ENCODE data around the gene ENPP6.

ENPP6 gene

DNA sequence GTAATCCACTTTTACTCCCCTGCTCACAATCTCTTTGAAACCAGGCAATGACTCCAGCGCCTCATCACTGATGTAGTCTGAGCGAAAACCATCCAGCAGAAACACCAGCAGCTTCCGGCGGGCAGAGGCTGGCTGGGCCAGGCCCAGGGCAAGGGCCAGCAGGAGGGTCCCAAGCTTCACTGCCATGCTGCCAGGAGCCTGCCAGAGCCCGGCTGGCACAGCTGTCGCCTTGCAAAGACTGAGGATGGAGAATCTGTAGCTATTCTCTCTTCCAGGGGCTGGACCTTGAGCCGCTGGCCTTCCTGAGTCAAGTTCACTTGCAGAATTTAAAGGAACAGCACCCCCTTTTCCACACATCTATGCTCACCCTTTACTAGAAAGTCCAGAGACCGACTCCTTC is at the start of gene ENPP6:
Gene ENPP6, minus strand, starts transcription at position 240 of the 400 bp plus-strand sequence. Its CDS starts 54 bp downstream, at position 186.
- intact Hi-C loops (cut with DNase I), result no loop called here
- peak in 4 of 42 donors; percentile 19 to 45 (median 35) for DNase-seq

DNA sequence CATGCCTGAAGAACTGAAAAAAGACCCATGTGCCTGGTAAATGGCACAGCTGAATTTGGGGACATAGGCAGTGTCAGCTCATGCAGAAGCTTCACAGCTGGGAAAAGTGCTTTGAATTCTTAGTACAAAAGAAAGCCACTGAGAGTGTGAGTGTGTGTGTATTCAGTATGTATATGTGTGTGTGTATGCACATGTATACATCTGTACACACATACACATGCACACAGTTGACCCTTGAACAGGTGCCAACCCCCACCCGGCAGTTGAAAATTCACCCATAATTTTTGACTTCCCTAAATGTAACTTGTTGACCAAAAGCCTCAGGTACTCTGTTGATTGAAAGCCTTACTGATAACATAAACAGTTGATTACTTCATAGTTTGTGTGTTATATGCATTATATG is 49.5 kb upstream of the ENPP6 start:
- intact Hi-C loops (cut with DNase I), result loop anchor here (5.0 to 10.0 kb wide), 3 partner anchors 128 to 468 kb away; partner anchors contain the start of genes CENPU and IRF2
- peak in 1 of 42 donors; percentile 41 for DNase-seq

DNA sequence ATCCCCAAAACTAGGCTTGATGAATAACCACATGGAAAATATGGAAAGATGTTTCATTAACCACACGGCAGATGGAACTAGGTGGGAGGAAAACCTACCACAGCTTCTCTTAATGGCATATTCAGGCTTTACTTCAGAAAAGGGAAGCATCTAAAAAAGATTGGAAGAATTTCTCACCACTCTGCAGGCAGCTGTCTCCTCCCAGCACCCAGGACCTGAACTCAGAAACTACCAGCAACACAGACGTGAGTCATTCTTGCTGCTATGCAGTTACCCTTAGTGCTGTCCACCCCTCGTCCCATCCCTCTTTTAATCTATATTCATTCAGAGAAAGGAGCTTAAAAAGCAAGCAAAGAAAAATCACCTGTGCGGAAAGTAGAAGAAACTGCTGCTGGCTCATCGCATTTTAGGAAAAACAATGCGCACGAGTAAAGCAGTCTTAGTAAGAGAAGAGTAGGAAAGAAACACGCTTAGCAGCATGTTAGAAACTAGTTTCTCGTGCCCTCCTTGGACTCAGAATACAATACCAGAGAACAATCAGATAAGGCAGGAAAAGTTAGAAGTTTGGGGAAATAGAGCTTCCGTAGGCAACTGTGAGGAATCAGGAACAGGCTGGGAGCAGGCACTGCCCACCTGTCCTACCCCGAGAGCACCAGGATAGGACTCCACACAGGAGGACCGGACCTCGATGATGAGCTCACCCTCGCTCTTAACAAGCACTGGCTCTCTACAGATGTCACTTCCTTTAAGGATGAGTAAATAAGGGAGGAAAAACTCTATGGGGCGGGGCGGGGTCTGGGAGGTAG is 48.1 kb upstream of the ENPP6 start:
- intact Hi-C loops (cut with DNase I), result loop anchor here (2.0 to 10.0 kb wide), 4 partner anchors 129 to 469 kb away; partner anchors contain the start of genes CENPU and IRF2
- DNase-seq, result peak in 4 of 42 donors; percentile 30 to 53 (median 42)

DNA sequence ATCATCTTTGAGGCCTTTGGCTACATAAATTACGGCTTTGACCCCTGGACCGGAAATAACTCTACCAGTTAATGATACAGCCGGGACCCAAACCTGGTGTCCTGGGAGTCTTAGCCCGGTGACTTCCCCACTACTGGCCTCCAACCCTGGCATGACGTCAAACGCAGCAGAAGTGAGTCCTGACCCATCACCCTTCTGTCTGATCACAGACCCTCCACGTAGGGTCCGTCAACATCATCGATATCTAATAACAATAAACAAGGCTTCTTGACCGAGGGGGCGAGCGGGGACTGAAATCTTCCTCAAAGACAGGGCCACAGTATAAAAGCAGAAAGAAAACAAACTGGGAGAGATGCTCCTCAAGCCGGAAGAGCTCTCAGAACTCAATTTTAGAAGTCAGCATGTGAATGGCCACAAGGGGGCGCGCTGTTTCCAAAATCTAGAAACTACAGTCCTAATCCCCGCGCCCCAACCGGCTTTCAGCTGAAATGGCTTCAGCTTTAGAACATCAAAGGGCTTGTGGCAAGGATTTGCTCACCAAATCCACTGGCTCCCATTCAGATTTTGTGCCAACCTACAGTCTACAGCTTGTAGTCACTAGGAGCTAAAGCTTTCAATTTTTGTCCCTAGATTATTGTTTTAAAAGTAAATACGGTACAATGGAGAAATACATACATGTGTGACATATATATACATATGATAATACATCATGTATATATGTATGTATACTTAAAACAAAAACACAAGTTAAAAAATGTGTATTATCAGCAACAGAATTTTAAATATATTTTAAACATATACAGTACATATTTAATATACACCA is 46.4 kb upstream of the ENPP6 start:
- intact Hi-C loops (cut with DNase I), result loop anchor here (2.0 to 10.0 kb wide), 3 partner anchors 131 to 471 kb away; partner anchors contain the start of gene CENPU
- DNase-seq, result peak; percentile 89 to 99 (median 96)

DNA sequence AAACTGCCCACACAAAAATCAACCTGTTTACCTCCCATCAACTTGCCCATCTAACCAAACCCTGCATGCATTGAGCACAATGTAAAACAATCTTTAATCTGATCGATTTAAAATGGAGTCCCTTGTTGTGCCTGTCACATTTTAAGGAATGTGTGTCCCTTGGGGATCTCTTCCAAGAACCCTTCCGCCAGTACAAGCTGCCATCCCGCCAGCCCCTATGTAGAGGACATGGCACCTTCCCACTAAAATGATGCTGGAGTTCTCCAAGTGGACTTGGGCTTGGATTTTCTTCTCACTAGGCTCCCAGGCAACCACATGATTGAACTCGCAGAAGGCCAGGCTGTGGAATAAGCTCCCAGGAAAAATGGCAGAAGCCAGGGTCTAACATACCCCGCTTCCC is 45.8 kb upstream of the ENPP6 start:
- intact Hi-C loops (cut with DNase I), result loop anchor here (10.0 kb wide), 2 partner anchors 131 to 471 kb away; partner anchors contain the start of gene CENPU
- DNase-seq, result no peak

DNA sequence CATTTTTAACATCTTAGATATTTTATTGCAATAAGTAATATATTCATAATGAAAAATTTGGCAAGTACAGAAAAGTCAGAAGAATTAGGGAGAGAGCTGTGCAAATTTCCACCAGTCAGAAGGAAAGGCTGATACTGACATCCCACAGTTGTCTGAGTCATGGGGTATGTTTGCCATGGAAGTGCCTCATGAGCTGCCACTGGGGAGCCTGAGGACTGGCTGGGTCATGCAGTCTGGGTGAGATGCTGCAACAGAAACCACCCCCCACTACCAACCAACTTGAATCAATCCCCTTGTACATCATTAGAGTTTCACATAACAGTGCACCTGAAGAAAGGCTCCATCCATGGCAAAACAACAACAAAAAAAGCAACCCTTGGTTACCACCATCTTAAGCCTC is 45.2 kb upstream of the ENPP6 start:
- peak in 6 of 42 donors; percentile 23 to 57 (median 40) for DNase-seq
- intact Hi-C loops (cut with DNase I), result loop anchor here (10.0 kb wide), 2 partner anchors 132 to 472 kb away; partner anchors contain the start of gene CENPU

DNA sequence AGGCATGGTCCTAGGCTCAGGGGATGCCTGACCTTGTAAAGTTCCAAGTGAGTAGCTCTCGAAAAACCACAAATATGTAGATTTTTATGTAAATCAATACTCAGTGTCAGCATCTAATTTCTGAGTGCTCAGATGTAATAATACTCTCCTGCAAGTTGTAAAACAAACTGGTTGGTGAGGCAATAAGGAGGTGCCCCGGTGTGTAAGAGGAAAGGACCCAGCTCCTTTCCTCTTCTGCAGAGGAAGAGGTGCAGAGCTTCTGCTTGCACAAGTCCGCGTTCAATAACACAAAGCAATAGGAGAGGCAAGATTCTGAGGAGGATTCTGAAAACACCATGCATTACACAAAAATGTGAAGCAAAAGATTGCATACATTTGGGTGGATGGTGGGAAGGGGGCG is 43.6 kb upstream of the ENPP6 start:
- intact Hi-C loops (cut with DNase I), result loop anchor here (10.0 kb wide), 2 partner anchors 134 to 474 kb away; partner anchors contain the start of gene CENPU
- no peak for DNase-seq

DNA sequence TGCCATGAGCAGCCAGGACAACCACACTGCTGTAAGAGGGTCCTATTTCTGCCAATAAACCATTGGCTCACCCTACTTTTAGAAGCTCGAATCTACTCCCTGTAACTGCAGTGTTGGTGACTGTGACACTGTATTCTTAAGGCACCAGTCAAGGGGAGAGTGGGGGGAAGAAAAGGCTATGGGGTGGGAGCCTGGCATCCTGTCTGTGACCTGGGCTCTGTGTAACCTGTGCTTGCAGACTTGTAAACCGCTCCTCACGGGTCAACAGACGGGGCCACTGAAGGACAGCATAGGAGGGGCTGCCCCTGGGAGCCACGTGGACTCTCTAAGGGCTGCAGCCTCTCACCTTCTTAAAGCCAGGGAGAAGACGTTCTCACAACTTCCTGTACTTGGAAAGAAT is 42.2 kb upstream of the ENPP6 start:
- peak in 1 of 42 donors; percentile 35 for DNase-seq
- intact Hi-C loops (cut with DNase I), result loop anchor here (10.0 kb wide), 2 partner anchors 135 to 475 kb away; partner anchors contain the start of gene CENPU

DNA sequence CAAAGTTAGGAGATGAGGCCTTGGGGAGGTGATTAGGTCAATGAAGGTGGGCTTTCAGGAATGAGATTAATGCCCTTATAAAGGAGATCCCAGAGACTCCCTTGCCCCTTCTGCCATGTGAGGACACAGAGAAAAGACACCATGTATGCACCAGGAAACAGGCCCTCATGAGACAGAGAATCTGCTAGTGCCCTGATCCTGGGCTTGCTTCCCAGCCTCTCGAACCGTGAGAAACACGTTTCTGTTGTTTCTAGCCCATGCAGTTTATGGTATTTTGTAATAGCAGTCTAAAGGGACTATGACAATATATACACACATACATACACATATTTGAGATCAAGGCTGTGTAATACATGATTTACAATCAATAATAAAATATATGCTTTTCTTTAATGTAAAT is 41.4 kb upstream of the ENPP6 start:
- intact Hi-C loops (cut with DNase I), result no loop called here
- DNase-seq, result no peak

DNA sequence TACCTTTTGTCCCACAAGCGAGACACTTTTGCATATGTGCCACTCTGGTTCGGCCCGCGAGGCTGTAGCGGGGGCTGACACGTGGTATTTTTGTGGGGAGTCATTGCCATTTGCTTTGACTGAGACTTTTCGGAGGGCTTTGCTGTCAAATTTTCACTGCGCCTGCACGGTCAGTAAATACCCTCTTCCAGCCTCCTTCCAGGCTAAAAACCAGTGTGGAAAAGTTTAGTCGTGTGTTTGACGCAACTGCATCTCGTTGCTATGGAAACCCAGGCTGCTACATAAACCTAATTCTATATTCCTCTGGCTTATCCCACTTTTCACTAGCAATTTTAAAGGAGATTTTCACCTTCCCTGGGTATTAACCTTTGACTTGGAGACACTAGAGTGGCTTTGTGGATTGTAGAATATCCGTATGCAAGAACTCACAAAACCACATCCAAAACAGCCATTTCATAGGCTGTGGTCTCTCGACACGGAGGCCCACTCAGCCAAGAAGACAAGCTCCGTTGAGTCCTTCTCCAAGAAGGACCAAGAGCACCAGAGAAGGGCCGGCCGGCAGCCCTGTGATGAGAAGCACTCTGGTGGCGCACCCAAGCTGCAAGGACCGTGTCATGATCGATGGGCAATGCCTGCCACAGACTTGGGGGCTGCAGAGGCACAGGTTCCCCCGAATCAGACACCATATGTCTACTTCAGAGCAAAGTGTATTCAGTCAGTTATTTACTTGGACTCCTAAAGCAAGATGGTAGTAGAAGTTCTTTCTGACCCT is 38.4 kb upstream of the ENPP6 start:
- no peak for DNase-seq
- intact Hi-C loops (cut with DNase I), result no loop called here

DNA sequence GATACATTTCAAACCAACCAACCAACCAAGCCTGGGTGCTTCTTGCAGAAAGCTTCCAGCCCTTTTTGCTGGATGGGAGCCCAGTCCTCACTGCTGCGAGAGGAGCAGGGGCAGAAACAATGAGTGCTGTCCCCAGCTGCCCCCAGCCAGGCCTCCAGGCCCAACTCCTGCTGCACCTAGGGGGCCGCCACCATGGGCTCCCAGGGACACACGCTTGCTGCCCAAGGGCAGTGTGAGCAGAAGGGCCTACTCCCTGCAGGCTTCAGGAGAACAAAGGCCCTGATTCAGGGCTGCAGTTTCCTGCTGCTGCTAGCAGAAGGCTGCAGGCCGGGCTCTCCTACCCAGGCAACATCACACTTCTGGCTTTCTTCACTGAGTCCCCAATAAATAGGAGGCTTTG is 37.7 kb upstream of the ENPP6 start:
- intact Hi-C loops (cut with DNase I), result no loop called here
- DNase-seq, result peak; percentile 14 to 84 (median 62)

DNA sequence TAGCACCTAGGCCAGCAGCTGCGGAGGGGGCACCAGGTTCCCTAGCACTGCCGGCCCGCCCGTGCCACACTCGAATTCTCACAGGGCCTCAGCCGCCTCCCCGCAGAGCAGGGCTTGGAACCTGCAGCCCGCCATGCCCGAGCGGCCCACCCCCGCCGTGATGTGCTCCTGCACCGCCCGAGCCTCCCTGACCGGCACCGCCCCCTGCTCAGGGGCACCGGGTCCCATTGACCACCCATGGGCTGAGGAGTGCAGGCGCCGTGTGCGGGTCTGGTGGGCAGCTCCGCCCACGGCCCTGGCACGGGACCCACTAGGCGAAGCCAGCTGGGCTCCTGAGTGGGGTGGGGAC is 35.4 kb upstream of the ENPP6 start:
- intact Hi-C loops (cut with DNase I), result no loop called here
- no peak for DNase-seq

DNA sequence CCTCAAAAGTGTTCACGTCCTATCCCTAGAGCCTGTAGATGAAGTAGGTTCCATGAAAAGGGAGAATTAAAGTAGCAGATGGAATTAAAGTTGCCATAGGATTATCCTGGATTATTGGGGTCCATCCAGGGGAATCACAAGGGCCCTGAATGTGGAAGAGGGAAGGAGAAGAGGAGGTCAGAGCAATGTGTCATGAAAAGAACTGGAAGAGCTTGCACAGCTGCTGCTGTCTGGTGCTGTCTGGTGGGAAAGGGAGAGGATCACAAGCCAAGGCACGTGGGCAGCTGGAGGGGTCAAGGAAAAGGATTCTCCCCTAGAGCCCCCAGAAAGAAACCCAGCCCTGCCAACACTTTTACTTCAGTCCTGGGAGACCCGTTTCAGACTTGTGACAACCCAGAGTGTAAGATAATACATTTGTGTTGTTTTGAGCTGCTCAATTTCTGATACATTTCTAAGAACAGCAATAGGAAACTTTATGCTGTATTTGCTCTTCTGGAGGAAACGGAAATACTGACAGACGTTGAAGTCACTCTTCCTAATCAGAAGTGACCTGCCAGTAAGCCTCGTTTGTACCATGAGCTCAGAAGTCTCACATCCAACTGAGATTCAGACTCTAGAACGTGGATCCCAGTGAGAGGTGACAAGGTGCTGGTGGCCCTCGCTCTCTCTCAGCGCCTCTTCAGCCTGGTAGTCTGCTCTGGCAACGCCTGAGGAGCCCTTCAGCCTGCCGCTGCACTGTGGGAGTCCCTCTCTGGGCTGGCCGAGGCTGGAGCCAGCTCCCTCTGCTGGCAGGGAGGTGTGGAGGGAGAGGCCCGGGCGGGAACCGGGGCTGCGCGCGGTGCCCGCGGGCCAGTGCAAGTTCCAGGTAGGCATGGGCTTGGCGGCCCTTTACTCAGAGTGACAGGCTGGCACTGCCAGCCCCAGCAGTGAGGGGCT is 34.7 kb upstream of the ENPP6 start:
- intact Hi-C loops (cut with DNase I), result no loop called here
- no peak for DNase-seq

DNA sequence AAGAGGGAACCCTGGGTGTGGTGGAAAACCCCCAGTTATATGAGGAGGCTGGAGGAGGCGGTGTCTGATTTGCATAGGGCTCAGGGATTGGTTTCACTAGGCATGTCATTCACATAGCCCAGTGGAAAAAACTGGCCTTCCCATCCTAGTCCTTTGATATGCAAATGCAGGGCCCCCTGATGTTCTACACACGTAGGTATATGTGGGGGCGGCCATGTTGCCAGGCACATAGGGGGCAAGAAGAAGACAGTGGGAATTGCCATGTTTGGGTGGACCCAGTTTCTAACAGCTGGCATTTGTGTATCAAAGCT is 34.0 kb upstream of the ENPP6 start:
- DNase-seq, result no peak
- intact Hi-C loops (cut with DNase I), result no loop called here

DNA sequence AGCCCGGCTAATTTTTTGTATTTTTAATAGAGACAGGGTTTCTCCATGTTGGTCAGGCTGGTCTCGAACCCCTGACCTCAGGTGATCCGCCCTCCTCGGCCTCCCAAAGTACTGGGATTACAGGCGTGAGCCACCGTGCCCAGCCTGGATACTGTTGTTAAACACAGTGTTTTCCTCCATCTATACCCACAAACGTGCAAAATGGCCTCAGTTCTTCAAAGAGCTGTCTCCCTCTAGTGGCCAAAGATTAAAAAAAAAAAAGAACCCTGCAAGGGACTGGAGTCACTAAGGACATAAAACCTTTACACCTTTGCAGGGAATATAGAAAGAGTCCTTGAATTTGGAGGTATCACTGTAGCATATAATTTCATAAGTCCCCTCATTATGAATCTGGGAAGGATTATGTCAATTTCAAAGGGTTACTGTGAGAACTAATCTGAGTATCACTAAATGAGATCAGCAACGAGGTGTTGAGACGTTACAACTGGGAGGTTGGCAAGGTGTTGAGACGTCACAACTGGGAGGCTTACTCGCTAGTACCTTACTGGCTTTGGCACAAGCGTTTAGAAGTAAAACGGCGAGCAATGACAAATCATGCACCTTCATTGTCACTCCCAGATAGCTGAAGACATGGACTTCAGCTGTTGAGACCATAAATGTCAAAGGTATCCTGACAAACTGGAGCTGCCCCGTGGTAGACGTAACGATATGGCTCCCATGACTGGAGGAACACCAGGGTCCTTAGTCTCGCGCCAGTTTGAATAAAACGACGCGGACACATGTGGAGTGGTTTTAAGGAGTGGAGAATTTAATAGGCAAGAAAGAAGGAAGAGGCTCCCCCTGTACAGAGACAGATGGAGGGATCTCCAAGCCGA is 33.4 kb upstream of the ENPP6 start:
- DNase-seq, result peak in 1 of 42 donors; percentile 52
- intact Hi-C loops (cut with DNase I), result no loop called here

DNA sequence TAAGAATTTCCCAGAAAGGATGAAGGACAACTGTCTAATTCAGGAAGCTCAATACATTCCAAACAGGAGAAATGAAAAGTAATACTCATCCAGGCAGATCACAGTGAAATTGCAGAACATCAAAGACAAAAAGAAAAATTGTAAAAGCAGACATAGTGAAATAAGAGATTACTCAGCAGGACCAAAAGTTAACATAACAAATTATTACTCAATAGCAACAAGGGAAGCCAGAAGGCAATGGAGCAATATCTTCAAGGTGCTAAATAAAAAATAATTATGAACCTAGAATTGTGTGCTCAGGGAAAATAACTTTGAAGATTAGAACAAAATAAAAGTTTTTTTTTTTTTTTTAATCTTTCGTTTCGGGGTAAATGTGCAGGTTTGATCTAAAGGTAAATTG is 30.5 kb upstream of the ENPP6 start:
- no peak for DNase-seq
- intact Hi-C loops (cut with DNase I), result no loop called here

DNA sequence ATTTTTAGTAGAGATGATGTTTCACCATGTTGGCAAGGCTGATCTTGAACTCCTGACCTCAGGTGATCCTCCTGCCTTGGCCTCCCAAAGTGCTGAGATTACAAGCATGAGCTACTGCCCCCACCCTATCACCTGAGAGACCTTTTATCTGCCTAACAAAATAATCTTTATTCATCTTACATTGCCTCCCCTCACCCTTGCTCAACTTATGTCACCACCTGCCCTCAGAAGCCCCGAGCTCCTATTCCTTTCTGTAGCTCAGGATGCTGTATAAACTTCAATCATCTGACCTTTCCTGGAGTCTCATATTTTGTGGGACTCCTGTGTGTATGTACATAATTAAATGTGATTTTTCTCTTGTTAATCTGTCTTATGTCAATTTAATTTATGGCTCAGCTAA is 29.7 kb upstream of the ENPP6 start:
- intact Hi-C loops (cut with DNase I), result no loop called here
- no peak for DNase-seq
